Large intestine (tissue), 12 donors: ENCODE results near the gene SPOCD1. TPM values are rescaled to one million over a fixed set of nuclear protein-coding genes. Genes with fewer than 3 reads are reported as not detected.

Experiments
- DNase-seq, 2 donors: peaks; one replicate each; pipeline versions ENCODE4 v3.0.0 to v3.0.0-alpha.2; 2013
- H3K27ac ChIP-seq: one replicate; pipeline ENCODE4 v1.5.1; 2013; ENCODE audit warnings: low read length
- H3K27me3 ChIP-seq: 2 replicates; pipeline ENCODE4 v1.6.1; 2013; ENCODE audit warnings: low read length; ENCODE audit not compliant: control insufficient read depth, insufficient read depth
- H3K36me3 ChIP-seq: 2 replicates; pipeline ENCODE4 v1.6.1; 2013; ENCODE audit warnings: low read length; ENCODE audit not compliant: control insufficient read depth, insufficient read depth
- H3K4me1 ChIP-seq: one replicate; pipeline ENCODE4 v1.6.1; 2013; ENCODE audit warnings: low read length; ENCODE audit not compliant: control insufficient read depth, insufficient read depth
- H3K4me3 ChIP-seq: one replicate; pipeline ENCODE4 v1.5.1; 2013; ENCODE audit warnings: low read length
- H3K9me3 ChIP-seq: one replicate; pipeline ENCODE4 v1.6.1; 2013; ENCODE audit warnings: mild to moderate bottlenecking, low read depth, low read length, moderate library complexity; ENCODE audit not compliant: control insufficient read depth
- WGBS: methylation state at CpG from one replicate; pipeline ENCODE4 v1.1.5; 2013; ENCODE audit warnings: low lambda C conversion rate; ENCODE audit not compliant: insufficient coverage; 5-methylcytosine and 5-hydroxymethylcytosine counted together
- long read RNA-seq, 11 donors: transcript quantifications; one replicate each; lab custom pipeline, GENCODE V29; 2026
- polyA plus RNA-seq: library from polyadenylated mRNA; unstranded; fragments of 120-200 nt; gene quantifications from one replicate; pipeline ENCODE4 v1.2.1, GENCODE V29; 2013

Gene SPOCD1
- polyA plus RNA-seq, result 1.2 TPM
- long read RNA-seq, donor 1, result 0 reads
- long read RNA-seq, donor 2, result 0 reads
- long read RNA-seq, donor 3, result 0 reads
- long read RNA-seq, donor 4, result 0 reads
- long read RNA-seq, donor 5, partial matches to known transcripts, result 0 of 1 reads
- long read RNA-seq, donor 5, other reads (novel, unspliced or antisense), result 0 of 1 reads
- long read RNA-seq, donor 6, result 0 reads
- long read RNA-seq, donor 7, result 0 reads
- long read RNA-seq, donor 8, result 0 reads
- long read RNA-seq, donor 9, result 0 reads
- long read RNA-seq, donor 10, result 0 reads
- long read RNA-seq, donor 11, result 0 reads

GRCh38 chr1:31815752-31816500 is at the start of gene SPOCD1:
Gene SPOCD1 (minus strand): TSS chr1:31816022. CDS start chr1:31815333, 689 bp downstream.
- peak within 1 kb of the TSS; percentile 27 for H3K4me3 ChIP-seq
- H3K9me3 ChIP-seq, result peaks cover 4% of the 10 kb centered on the region
- peak; percentile 90 for DNase-seq
- no peak within 1 kb of the TSS for H3K27ac ChIP-seq
- H3K27me3 ChIP-seq, result no peaks in the 10 kb centered on the region
- H3K36me3 ChIP-seq, result no peaks in the 10 kb centered on the region
- H3K4me1 ChIP-seq, result peaks cover 7% of the 10 kb centered on the region
- WGBS, result 29% methylated on average over 1 of the region's 23 CpGs

GRCh38 chr1:31862071-31862470 is 46.2 kb upstream of the SPOCD1 start:
- no CpG with 5 or more reads among the region's 4 CpGs for WGBS
- Histone ChIP-seq H3K4me1 (peaks cover 4% of the 10 kb centered on the region), H3K9me3 (no peaks in the 10 kb centered on the region), H3K27me3 (no peaks in the 10 kb centered on the region), H3K36me3 (no peaks in the 10 kb centered on the region), H3K4me3 (no peak overlapping the region), H3K27ac (no peak overlapping the region)
- no peak for DNase-seq

GRCh38 chr1:31861346-31861745 is 45.5 kb upstream of the SPOCD1 start:
- WGBS, result 100% methylated on average over 1 of the region's 5 CpGs
- Histone ChIP-seq H3K36me3 (no peaks in the 10 kb centered on the region), H3K9me3 (no peaks in the 10 kb centered on the region), H3K27ac (no peak overlapping the region), H3K27me3 (no peaks in the 10 kb centered on the region), H3K4me1 (peaks cover 4% of the 10 kb centered on the region), H3K4me3 (no peak overlapping the region)
- no peak for DNase-seq

GRCh38 chr1:31860581-31860980 is 44.8 kb upstream of the SPOCD1 start:
- DNase-seq, result no peak
- Histone ChIP-seq H3K4me3 (no peak overlapping the region), H3K4me1 (peaks cover 11% of the 10 kb centered on the region), H3K36me3 (no peaks in the 10 kb centered on the region), H3K9me3 (no peaks in the 10 kb centered on the region), H3K27ac (no peak overlapping the region), H3K27me3 (no peaks in the 10 kb centered on the region)
- WGBS, result no CpG with 5 or more reads among the region's 7 CpGs

GRCh38 chr1:31859719-31860118 is 43.9 kb upstream of the SPOCD1 start:
- Histone ChIP-seq H3K4me1 (peaks cover 17% of the 10 kb centered on the region), H3K36me3 (no peaks in the 10 kb centered on the region), H3K27me3 (no peaks in the 10 kb centered on the region), H3K27ac (peak overlapping the region; percentile 64), H3K4me3 (no peak overlapping the region), H3K9me3 (no peaks in the 10 kb centered on the region)
- no CpG with 5 or more reads among the region's 2 CpGs for WGBS
- DNase-seq, result peak; percentile 62 to 77

GRCh38 chr1:31859044-31859443 is 43.2 kb upstream of the SPOCD1 start:
- Histone ChIP-seq H3K9me3 (no peaks in the 10 kb centered on the region), H3K4me3 (no peak overlapping the region), H3K27ac (no peak overlapping the region), H3K36me3 (no peaks in the 10 kb centered on the region), H3K27me3 (no peaks in the 10 kb centered on the region), H3K4me1 (peaks cover 21% of the 10 kb centered on the region)
- no CpG with 5 or more reads among the region's 3 CpGs for WGBS
- DNase-seq, result no peak

GRCh38 chr1:31857863-31858262 is 42.0 kb upstream of the SPOCD1 start:
- Histone ChIP-seq H3K27me3 (no peaks in the 10 kb centered on the region), H3K27ac (no peak overlapping the region), H3K4me3 (no peak overlapping the region), H3K4me1 (peaks cover 21% of the 10 kb centered on the region), H3K9me3 (no peaks in the 10 kb centered on the region), H3K36me3 (no peaks in the 10 kb centered on the region)
- 100% methylated on average over 1 of the region's 6 CpGs for WGBS
- DNase-seq, result no peak

GRCh38 chr1:31856140-31856539 is 40.3 kb upstream of the SPOCD1 start:
- 89% methylated on average over 1 of the region's 6 CpGs for WGBS
- peaks cover 21% of the 10 kb centered on the region for H3K4me1 ChIP-seq
- H3K4me3 ChIP-seq, result no peak overlapping the region
- no peaks in the 10 kb centered on the region for H3K9me3 ChIP-seq
- no peaks in the 10 kb centered on the region for H3K27me3 ChIP-seq
- no peaks in the 10 kb centered on the region for H3K36me3 ChIP-seq
- peak overlapping the region; percentile 94 for H3K27ac ChIP-seq
- no peak for DNase-seq

GRCh38 chr1:31855038-31855845 is 39.4 kb upstream of the SPOCD1 start:
- Histone ChIP-seq H3K4me1 (peaks cover 21% of the 10 kb centered on the region), H3K4me3 (no peak overlapping the region), H3K36me3 (no peaks in the 10 kb centered on the region), H3K27ac (peak overlapping the region; percentile 94), H3K9me3 (no peaks in the 10 kb centered on the region), H3K27me3 (no peaks in the 10 kb centered on the region)
- peak; percentile 84 to 96 for DNase-seq
- 20% methylated on average over 1 of the region's 12 CpGs for WGBS

GRCh38 chr1:31849653-31850052 is 33.8 kb upstream of the SPOCD1 start:
- H3K4me3 ChIP-seq, result no peak overlapping the region
- WGBS, result 100% methylated on average over 1 of the region's 5 CpGs
- H3K9me3 ChIP-seq, result no peaks in the 10 kb centered on the region
- H3K27me3 ChIP-seq, result no peaks in the 10 kb centered on the region
- peaks cover 3% of the 10 kb centered on the region for H3K4me1 ChIP-seq
- no peak for DNase-seq
- no peaks in the 10 kb centered on the region for H3K36me3 ChIP-seq
- no peak overlapping the region for H3K27ac ChIP-seq
